Sigmoid colon (tissue), 7 donors: ENCODE data around the gene CDC42EP2. TPM values are rescaled to one million over a fixed set of nuclear protein-coding genes. Genes with fewer than 3 reads are reported as not detected.

Experiments
- DNase-seq: peaks from one replicate; pipeline ENCODE4 v3.0.0-alpha.2; 2019
- H3K27ac ChIP-seq, 4 donors: fragments of 200-600 bp; sonication (generic); one replicate each; pipeline ENCODE4 v1.5.1; 2016 to 2019; ENCODE audit warnings: mild to moderate bottlenecking in 1 of 4
- H3K27me3 ChIP-seq, 3 donors: fragments of 200-600 bp; sonication (generic); one replicate each; pipeline ENCODE4 v1.5.1; 2019; ENCODE audit warnings: mild to moderate bottlenecking in 1 of 3
- H3K36me3 ChIP-seq, 4 donors: fragments of 200-600 bp; sonication (generic); one replicate each; pipeline ENCODE4 v1.5.1; 2016 to 2019
- H3K4me1 ChIP-seq, 4 donors: fragments of 200-600 bp; sonication (generic); one replicate each; pipeline ENCODE4 v1.5.1; 2017 to 2019
- H3K4me3 ChIP-seq, 4 donors: fragments of 200-600 bp; sonication (generic); one replicate each; pipeline ENCODE4 v1.5.1; 2017 to 2019; ENCODE audit warnings: mild to moderate bottlenecking in 2 of 4, moderate library complexity in 1 of 4
- H3K9me3 ChIP-seq, 4 donors: fragments of 200-600 bp in 3 of 4; sonication (generic) in 3 of 4; one replicate each; pipeline versions ENCODE4 v1.5.1 to v1.6.1; 2013 to 2019
- EP300 ChIP-seq, 4 donors: sonication (generic); formaldehyde crosslinking; IDR thresholded peaks; one replicate each; pipeline ENCODE4 v1.6.1; 2017; ENCODE audit warnings: antibody characterized with exemption in 4 of 4
- POLR2A ChIP-seq, 2 donors: fragments of 450-650 bp; IDR thresholded peaks; one replicate each; pipeline ENCODE4 v1.6.1; 2016; ENCODE audit warnings: antibody characterized with exemption in 2 of 2, mild to moderate bottlenecking in 2 of 2, moderate library complexity in 2 of 2
- POLR2AphosphoS5 ChIP-seq, 4 donors: sonication (generic); formaldehyde crosslinking; IDR thresholded peaks; one replicate each; pipeline ENCODE4 v1.6.1; 2017; ENCODE audit warnings: antibody characterized with exemption in 4 of 4
- WGBS, 2 donors: extraction: QIAGEN DNeasy Blood & Tissue Kit; methylation state at CpG; one replicate each; pipeline ENCODE4 v1.1.7; 2013; 5-methylcytosine and 5-hydroxymethylcytosine counted together
- intact Hi-C: fragments of 100-400 bp; cut with DNase I; formaldehyde crosslinking; loops from one replicate; pipeline ENCODE4 v1.15.1; 2023
- polyA plus RNA-seq, 3 donors: library from polyadenylated mRNA; stranded (reverse); fragments of 200-250 nt; gene quantifications; one replicate each; pipeline ENCODE4 v1.2.3, GENCODE V29; 2013
- total RNA-seq, 4 donors: library from RNA; depleted of rRNA; stranded (reverse); fragments of >200 nt; gene quantifications; one replicate each; pipeline ENCODE4 v1.1.0, GENCODE V29; 2016
- TF ChIP-seq, protein P1 (sequence below), 4 experiments: fragments of 450-650 bp in 3 of 4; fragments of 200-600 bp in 1 of 4; IDR thresholded peaks; one replicate each; pipeline ENCODE4 v1.5.1; 2016 to 2019; ENCODE audit warnings: antibody characterized with exemption in 4 of 4, mild to moderate bottlenecking in 3 of 4, moderate library complexity in 2 of 4
- donor health status: healthy with polysubstance abuse.
- donor health status: Bipolar disorder and iron deficiency.
- donor health status: healthy.

Gene CDC42EP2
- total and polyA plus RNA-seq, 7 donors: 8.8 to 29.1 (median 14.4) TPM

DNA sequence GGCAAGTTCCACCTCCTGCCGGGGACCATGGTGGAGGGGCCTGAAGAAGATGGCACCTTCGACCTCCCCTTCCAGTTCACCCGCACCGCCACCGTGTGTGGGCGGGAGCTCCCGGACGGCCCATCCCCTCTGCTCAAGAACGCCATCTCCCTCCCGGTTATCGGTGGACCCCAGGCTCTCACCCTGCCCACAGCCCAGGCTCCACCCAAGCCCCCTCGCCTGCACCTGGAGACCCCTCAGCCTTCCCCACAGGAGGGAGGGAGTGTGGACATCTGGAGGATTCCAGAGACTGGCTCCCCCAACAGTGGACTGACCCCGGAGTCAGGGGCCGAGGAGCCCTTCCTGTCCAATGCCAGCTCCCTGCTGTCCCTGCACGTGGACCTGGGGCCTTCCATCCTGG is 6.4 kb downstream of the CDC42EP2 start:
- Histone ChIP-seq H3K27ac (peak overlapping the region; percentile 45 to 62 (median 53)), H3K36me3 (peaks cover 14 to 29% (median 18%) of the 10 kb centered on the region in 4 donors), H3K4me3 (no peak overlapping the region), H3K9me3 (no peaks in the 10 kb centered on the region), H3K27me3 (no peaks in the 10 kb centered on the region), H3K4me1 (peaks cover 0 to 56% (median 42%) of the 10 kb centered on the region in 4 donors)
- intact Hi-C loops: no loop called here
- TF ChIP-seq POLR2A (IDR thresholded peaks at IDR 0.05): no peak
- TF ChIP-seq, protein P1, sequence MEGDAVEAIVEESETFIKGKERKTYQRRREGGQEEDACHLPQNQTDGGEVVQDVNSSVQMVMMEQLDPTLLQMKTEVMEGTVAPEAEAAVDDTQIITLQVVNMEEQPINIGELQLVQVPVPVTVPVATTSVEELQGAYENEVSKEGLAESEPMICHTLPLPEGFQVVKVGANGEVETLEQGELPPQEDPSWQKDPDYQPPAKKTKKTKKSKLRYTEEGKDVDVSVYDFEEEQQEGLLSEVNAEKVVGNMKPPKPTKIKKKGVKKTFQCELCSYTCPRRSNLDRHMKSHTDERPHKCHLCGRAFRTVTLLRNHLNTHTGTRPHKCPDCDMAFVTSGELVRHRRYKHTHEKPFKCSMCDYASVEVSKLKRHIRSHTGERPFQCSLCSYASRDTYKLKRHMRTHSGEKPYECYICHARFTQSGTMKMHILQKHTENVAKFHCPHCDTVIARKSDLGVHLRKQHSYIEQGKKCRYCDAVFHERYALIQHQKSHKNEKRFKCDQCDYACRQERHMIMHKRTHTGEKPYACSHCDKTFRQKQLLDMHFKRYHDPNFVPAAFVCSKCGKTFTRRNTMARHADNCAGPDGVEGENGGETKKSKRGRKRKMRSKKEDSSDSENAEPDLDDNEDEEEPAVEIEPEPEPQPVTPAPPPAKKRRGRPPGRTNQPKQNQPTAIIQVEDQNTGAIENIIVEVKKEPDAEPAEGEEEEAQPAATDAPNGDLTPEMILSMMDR (IDR thresholded peaks at IDR 0.05): no peak
- TF ChIP-seq EP300 (IDR thresholded peaks at IDR 0.05): no peak
- TF ChIP-seq POLR2AphosphoS5 (IDR thresholded peaks at IDR 0.05): no peak
- 92 to 94% methylated on average over 15 of the region's 15 CpGs for WGBS, 2 donors
- DNase-seq: no peak

DNA sequence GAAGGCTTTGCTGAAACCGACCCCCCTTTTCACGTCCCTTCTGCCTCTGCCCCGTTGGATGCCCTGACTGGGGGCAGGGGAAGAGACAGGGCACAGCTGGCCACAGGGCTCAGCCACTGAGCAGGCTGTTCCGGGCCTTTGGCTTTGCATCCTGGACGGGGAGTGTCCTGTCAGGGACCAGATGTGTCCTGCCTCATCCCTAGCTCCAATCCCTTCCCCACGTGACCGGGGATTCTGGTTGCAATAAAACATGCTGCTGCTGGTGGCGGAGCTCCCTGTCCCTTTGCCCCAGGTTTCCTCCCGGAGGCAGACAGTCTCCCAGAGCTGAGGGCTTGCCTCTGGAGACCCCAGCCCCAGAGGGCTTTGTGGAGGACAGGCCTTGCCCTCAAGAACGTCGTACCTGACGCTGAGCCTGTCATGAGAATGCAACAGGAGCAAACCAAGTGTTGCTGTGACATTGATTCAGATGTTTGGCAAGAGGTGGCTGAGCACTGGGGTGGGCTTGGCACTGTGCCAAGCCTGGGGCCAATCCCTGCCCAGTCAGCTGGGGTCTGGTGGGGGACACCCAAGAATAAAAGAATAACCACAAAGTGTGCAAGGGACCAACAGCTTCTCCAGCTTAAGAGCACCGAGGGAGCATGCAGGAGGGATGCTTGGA is 7.3 kb downstream of the CDC42EP2 start:
- intact Hi-C loops: no loop called here
- Histone ChIP-seq H3K4me1 (peaks cover 0 to 48% (median 33%) of the 10 kb centered on the region in 4 donors), H3K36me3 (peaks cover 14 to 29% (median 18%) of the 10 kb centered on the region in 4 donors), H3K27me3 (no peaks in the 10 kb centered on the region), H3K9me3 (no peaks in the 10 kb centered on the region), H3K4me3 (no peak overlapping the region), H3K27ac (peak overlapping the region; percentile 45 to 62 (median 53))
- peak; percentile 90 for DNase-seq
- TF ChIP-seq, protein P1 (IDR thresholded peaks at IDR 0.05): no peak
- TF ChIP-seq POLR2AphosphoS5 (IDR thresholded peaks at IDR 0.05): peak in 1 of 4 donors; percentile 47
- 70 to 74% methylated on average over 13 of the region's 13 CpGs for WGBS, 2 donors

DNA sequence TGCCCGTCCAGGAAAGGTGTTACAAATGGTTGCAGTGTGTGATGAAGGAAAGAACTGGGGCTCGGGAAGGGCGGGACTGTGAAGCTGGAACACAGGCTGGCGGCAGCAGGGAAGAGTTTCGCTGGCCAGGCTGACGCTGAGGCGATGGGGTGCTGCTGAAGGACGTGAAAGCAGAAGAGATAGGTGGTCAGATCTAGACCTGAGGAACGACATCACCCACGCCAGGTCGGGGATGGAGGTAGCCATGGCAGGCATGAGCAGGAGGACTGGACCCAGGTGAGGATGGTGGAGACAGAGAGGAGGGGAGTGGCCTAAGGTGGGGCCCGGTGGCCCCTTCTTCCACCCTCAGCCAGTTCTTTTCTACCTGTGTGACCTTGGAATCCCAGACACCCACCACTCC is 9.1 kb downstream of the CDC42EP2 start:
- H3K4me1 ChIP-seq: peaks cover 0 to 31% (median 21%) of the 10 kb centered on the region in 4 donors
- intact Hi-C loops: no loop called here
- no peak for DNase-seq
- whole genome bisulfite sequencing, 2 donors: 60 to 69% methylated on average over 12 of the region's 12 CpGs
- no peaks in the 10 kb centered on the region for H3K27me3 ChIP-seq
- H3K4me3 ChIP-seq: no peak overlapping the region
- peak overlapping the region in 1 of 4 donors; percentile 16 for H3K27ac ChIP-seq
- H3K9me3 ChIP-seq: no peaks in the 10 kb centered on the region
- peak in 2 of 4 donors; percentile 44 to 72 for TF ChIP-seq POLR2AphosphoS5 (IDR thresholded peaks at IDR 0.05)
- TF ChIP-seq, protein P1 (IDR thresholded peaks at IDR 0.05): no peak
- peaks cover 14 to 29% (median 18%) of the 10 kb centered on the region in 4 donors for H3K36me3 ChIP-seq

DNA sequence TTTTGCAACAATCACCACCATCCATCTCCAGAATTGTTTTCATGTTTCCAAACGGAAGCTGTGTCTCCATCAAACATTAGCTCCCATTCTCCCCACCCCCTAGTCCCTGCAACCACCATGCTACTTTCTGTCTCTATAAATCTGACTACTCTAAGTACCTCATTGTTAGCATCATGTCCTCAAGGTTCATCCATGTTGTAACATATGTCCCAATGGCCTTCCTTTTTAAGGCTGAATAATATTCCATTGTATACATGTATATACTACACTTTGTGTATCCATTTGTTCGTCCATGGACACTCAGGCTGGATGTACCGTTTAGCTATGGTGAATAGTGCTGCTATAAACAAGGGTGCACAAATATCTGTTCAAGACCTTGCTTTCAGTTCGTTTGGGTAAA is 10.8 kb downstream of the CDC42EP2 start:
- intact Hi-C loops: no loop called here
- WGBS, 2 donors: 76 to 88% methylated on average over 4 of the region's 4 CpGs

More for the DNA sequence above, 10.8 kb downstream of the CDC42EP2 start:
- TF ChIP-seq, protein P1 (IDR thresholded peaks at IDR 0.05): no peak
- TF ChIP-seq POLR2AphosphoS5 (IDR thresholded peaks at IDR 0.05): peak in 2 of 4 donors; percentile 49 to 57
- no peak for TF ChIP-seq POLR2A (IDR thresholded peaks at IDR 0.05)
- no peak for TF ChIP-seq EP300 (IDR thresholded peaks at IDR 0.05)
- Histone ChIP-seq H3K4me1 (peaks cover 0 to 29% (median 23%) of the 10 kb centered on the region in 4 donors), H3K4me3 (no peak overlapping the region), H3K27ac (no peak overlapping the region), H3K27me3 (no peaks in the 10 kb centered on the region), H3K9me3 (no peaks in the 10 kb centered on the region), H3K36me3 (peaks cover 14 to 23% (median 17%) of the 10 kb centered on the region in 4 donors)
- DNase-seq: no peak
